HG02642 (cell line): ENCODE data around the gene SUMF1.
A peak's percentile ranks its signal among the peaks of the same experiment; 100 is the strongest.

Source experiments
- ATAC-seq: cut with Tn5 transposase; IDR thresholded peaks from one replicate; pipeline ENCODE4 v1.9.1; 2021; ENCODE audit warnings: mild to moderate bottlenecking; ENCODE audit not compliant: unreplicated experiment, poor library complexity

Gene SUMF1

DNA sequence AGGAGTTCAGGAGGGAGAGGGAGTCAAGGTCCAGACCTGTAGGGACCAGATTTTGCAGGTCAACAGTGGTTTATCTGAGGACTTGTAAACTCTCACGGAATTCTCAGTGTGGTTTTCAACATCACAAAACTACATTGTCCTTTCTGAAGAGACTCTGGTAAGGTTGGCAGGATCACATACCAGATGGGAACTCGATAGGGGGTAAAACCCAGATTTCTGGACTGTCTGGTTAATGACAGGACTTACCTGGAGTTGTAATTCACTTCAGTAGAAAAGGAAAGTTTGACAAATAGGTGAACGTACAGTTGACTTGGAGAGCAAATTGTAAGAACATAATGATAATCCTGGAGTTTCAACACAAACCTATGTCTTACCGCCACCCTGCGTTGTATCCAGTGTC lies 31.4 kb upstream of the SUMF1 start:
- ATAC-seq, result no peak

DNA sequence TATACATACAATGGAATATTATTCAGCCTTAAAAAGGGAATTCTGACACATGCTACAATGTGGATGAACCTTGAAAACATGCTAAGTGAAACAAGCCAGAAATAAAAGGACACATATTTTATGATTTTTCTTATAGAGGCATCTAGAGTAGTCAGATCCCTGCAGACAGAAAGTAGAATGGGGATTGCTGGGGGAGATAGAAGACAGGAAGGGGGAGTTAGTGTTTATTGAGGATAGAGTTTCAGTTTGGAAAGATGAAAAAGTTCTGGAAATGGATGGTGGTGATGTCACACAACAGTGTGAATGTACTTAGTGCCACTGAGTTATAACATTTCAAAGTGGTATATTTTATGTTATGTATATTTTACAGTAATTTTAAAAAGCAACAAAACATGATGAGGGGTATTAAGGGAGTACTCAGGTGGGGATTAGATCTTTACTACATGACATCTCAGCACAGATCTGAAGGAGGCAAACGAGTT lies 30.8 kb upstream of the SUMF1 start:
- ATAC-seq, result no peak

DNA sequence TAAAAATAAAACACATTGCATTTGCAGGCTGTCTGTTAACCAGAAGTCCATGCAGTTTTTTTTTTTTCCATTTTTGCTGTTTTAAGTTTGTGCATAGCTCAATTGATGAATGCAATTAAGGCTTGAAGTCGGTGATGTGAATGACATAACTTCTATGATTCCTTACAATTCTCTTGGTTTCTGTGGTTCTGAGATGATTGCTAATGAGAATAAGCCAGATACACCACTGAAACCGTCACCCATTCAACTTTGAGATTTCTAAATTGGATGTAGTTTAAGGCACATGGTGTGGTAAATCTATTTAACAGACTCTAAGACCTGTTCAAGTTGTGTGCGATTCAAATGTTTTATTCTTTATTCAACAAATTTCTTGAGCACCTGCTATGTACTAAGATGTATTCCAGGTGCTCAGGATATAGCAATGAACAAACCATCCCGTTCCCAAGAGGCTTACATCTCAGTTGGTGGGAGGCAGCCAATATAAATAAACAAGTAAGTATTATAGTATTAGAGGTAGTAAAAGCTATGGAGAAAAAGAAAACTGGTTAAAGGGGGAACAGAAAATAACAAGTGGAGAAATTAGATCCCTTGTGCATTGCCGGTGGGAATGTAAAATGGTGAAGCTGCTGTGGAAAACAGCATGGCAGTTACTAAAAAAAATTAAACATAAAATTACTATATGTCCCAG lies 30.1 kb upstream of the SUMF1 start:
- ATAC-seq, result no peak

DNA sequence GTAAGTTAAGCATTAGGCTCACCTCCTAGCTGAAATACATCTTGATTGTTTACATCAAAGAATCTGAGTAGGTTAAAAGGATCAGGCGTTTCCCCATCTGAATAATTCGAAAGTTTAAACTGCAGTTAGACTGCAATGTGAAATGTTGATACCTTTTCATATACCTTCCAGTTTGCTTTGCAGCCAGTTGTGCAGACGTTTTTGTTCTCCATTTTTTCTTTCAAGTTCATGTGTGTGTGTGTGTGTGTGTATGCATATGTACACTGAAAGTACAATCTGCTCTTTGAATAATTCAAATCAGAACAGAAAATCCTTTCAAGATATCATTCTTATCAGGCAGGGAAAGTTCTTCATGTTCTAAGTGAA lies 29.0 kb upstream of the SUMF1 start:
- no peak for ATAC-seq

DNA sequence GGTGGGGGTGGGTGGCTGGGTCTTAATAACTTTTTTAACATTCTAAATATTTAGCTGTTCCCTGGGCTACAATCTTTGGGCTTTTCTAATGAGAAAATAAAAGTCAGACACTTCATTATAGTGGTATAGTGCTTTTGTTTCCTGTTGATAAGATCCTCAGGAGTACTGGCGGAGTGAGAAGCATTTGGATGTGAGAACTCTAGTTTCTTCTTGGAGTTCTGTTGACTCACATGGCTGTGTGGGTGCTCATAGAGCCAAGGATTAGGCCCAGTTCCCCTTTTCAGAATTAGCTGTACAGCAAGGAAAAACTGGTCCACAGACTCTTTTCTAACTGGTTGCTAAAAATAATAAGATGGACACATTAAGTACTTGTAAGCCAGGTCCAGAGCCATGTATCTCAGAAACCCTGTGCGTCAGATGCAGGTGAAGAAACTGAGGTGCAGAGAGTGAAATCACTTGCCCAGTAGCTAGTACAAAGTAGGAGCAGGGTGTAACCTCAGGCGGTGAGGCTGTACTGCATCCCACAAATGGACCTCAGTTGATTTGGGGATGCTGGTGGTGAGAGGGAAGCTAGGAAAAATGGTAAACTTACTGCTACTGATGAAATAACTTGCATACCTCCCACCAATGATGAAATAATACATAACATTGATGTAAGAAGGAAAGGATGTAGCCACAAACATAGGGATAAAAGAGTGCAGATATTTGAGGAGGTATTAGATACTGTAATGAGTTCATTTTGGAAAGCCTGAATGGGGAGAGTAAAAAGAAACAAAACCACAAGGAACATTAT lies 28.4 kb upstream of the SUMF1 start:
- no peak for ATAC-seq

DNA sequence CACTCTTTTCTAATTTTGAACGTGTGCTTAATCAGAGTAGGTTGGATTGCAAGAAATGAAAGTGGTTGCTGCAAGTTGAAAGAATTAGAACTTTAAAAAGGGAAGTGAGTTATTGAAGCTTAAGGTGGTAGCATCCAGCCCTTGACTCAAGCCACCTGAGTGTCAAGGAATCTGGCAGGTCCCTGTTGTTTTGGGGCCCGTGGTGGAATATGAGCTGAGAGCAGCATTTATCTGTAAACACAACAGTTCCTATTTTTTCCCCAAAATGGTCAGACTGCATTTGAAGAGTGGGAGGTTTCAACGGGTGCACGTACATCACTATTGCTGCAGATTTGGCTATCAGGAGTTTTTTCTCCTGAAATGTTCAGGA lies 27.8 kb upstream of the SUMF1 start:
- peak; percentile 25 for ATAC-seq

DNA sequence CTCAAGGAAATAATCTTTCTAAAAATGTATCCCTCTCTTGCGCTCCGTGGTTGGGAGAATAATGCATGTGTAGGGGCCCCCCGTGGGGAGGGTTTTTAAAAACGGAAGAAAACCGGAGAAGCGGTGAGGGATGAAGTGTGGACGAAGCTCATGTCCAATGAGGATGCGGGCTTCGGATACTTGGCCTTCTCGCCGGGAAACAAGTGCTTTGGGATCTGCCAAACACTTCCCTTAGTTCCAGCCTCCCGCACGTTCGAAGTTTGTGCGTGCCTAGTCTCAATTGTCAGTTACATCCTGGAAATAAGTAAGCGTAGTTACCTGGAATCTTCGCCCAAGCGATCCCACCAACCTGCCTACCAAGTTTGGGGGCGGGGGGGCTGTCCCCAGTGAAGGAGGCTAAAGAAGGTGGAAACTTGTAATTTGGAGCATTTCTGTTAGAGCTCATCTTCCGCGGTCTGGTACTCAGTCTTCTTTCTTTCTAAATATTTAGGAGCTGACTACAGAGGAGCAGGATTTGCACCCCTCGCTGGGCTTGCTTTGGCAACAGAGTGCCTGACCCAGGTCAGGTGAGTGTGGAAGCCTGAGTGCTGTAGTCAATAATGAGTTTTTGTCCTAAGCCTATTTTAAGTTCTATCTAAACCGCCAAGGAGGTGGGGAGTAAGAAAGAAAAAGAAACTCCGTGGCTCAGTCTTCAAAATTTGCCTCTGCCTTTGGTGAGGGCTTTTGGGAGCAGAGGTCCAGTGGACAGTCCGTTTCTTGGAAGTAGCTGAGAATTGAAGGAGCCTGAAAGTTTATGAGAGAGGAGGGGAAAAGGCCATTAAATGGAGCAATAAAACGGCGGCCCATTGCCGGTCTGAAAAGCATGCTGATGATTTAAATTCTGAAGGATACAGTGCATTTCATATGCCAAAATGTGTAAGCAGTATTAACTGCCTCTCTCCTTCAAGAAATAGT lies 27.1 kb upstream of the SUMF1 start:
- ATAC-seq, result no peak

DNA sequence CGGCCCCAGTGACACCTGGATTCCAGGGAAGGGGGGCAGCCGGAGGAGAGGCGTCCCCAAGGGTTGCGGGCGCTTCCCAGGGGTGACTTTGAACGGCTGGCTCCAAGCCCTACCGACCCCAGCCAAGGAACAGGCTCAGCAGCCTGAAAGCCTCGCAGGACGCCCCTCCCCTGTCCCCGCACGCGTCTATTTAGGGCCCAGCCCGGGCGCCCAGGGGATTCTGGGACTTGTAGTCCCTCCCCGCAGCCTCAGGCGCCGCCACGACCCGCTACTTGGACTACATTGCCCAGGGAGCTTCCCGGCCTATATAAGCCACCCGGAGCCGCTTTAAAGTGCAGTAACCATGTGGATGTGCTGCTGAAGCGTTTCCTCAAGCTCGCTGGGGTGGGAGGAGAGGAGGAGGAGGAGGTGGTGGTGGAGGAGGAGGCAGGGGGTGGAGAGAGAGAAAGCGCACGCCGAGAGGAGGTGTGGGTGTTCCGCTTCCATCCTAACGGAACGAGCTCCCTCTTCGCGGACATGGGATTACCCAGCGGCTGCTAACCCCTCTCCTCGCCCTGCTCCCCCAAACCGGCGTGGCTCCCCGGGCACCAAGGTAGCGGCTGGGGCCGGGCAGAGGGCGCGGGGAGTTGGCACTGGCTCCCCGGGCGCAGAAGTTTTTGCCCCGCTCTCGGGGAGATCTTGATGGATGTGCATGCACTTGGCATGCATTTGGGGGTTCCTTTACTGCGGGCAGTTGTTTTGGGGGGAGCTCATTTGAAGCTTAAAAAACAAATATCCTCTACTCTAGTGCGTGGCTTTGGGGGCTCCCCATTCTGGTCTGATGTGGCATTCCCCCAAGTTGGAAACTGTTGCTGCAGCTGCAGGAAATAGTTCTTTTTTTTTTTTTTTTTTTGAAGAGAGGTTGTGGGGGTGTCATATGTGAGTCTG lies 26.2 kb upstream of the SUMF1 start, which contains the start of gene ITPR1:
Gene ITPR1, plus strand, starts transcription at position 335 of the 927 bp plus-strand sequence. CDS start 23,144 bp downstream, outside the sequence.
- peak; percentile 92 for ATAC-seq

DNA sequence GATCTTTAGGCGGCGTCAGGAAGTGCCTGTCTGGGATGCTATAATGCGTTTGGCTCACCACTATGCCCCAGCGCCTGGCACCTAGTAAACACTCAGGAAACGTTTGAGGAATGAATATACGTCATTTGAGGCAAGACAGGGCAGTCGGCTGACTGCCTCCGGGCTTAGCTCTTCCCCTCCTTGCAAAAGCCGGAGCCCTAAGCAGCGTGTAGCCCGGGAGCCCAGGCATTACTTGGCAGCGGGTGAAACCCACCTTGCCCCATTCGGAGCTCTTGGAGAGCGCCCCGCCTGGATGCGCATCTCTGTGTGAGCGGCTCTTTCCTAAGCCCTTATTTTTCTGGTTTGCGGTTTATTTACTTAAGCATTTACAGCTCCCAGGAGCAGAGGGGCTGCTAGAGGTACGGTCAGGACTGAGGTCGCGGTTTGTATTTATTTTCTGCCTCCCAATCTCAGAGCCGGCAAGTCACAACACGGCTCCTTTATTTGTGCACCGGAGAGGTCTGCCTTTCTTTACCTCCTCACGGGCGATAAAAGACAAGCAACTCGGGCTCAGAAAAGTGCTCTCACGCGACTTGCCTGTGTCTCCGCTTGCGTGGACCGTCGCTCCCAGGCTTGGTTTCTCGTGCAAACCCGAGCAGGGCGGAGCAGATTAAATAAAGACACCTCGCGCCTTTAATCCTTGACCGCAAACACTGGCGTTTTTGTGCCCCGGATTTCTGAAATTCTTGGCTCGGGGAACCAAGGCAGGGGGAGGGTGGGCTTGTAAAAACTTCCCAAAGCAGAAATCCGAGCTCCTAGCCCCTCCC lies 25.3 kb upstream of the SUMF1 start:
- ATAC-seq, result peak; percentile 17

DNA sequence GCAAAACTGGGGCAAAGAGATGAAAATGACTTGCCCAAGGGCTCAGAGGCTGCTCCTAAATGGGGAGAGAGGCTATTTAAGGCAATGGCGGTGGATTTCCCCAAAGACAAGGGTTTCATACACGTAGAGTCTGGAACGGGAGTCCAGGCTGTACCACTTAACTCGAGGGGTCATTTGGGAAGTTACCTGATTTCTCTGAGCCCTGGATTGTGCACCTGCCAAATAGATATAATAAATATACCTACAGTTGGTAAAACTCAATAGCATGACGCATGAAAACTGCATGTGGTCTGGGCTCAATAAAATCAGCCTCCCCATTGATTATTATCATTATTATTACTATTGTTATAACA lies 24.8 kb upstream of the SUMF1 start:
- no peak for ATAC-seq

DNA sequence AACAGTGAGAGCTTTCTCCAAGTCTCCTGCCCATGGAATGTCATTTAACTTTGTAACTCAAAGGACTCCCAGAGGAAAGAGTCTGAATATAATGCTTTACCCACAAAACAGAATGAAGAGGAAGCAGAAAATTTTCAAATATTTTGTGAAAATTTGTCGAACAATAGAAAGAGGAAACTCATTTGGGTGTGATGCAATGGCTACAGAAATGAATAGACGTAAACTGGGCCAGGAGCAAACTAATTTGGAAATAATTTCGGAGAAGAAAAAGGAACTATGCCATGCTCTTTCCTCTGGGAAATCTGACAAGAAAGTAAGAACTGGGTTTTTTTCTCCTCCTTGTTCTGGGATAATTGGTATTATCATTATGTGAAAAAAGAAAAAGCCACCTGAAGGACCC lies 11.2 kb upstream of the SUMF1 start:
- ATAC-seq, result no peak

DNA sequence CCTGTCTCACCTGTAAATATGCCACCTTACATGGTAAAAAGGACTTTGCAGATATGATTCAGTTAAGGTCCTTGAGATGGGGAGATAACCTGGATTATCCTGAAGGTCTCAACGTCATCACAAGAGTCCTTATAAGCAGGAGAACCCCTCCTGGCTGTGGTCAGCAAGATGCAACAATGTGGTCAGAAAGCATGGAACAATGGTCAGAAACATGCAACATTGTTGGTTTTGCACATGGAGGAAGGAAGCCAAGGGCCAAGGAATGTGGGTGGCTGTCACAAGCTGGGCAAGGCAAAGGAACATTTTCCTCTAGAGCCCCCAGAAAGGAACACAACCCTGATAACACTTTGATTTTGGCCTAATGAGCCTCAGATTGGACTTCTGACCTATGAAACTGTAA lies 9.4 kb upstream of the SUMF1 start:
- ATAC-seq, result no peak

DNA sequence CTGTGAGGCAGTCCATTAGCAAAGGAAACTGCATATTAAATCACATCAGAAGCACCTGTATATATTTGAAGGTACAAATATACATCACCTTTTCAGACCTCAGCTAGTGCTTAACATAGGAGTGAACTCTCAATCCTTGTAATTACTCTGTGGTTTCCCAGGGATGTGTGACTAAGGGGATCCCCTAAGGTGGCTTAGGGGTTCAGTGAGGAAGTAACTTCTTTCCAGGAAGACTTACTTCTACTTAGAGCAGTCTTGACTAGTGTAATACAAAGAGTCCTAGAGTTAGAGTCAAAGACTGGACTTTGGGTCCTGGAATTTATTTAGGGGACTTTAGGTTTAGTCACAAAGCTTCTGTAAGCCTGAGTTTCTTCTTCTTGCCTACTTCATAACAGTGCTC lies 8.7 kb upstream of the SUMF1 start:
- ATAC-seq, result no peak

DNA sequence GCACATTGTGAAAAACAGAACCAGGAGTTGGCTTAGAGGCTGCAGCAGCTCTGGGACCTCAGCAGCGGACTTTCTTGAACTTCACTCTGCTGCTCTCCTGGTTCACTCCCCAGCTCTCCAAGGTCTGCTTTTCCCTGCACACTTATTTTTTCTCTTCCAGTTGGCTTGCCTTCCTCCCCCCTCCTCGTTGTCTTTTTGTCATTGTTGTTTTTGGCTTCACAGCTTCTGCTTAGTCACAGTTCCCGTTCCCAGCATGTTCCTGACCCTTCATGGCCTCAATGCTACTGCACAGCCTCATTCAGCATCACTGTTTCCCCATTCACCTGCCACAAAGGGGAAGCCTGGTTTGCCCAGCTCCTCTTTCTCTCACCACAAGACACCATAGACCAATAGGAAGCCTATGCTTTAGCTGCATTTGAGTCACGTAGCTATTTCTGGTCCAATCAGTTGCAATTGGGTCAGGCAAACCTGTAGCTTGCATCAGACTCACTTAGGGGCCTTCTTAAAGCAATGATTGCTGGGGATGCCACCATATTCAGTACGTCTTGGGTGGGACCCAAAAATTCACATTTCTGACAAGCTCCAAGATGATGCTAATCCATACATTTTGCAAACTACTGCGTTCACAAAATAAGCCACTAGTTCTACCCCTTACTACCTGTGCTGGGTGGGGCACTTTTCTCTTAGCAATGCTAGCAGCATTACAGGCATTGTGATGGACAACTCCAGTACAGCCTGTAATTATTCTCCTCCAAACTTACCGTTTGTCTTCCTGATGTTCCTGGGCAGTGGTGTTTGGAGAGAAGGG lies 7.8 kb upstream of the SUMF1 start:
- peak; percentile 77 for ATAC-seq

DNA sequence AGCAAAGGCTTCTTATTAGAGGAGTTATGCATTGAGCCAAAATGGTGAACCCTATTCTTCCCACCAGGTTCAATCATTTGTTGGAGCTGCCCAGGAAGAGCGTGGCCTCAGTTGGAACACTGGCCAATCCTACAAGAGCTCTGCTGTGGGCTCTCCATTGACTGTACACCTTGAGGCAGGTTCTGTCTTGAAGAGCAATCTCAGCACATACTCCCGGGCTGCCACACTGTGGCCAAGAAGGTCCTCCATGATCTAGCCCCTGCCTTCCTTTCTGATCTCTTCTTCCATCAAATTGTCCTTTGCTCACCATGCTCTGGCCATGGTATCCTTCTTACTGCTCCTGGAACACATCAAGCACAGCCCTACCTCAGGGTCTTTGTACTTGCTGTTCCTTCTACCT lies 5.7 kb upstream of the SUMF1 start:
- ATAC-seq, result no peak

DNA sequence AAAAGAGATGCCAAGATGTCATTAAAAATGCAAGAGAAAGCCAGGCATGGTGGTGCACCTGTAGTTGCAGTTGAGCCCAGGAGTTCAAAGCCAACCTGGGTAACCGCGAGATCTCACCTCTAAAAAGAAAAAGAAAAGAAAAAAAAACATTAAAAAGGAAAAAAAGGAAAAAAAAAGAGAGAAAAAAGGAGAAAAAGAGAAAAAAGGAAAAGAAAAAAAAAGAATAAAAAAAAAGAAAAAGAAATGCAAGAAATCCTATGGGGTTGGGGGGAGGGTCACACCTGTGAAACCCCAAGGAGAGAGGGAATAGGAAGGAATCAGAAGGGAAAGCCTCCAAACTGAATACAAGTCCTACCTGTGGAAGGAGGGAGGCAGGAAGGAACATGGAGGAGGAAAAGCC lies 5.2 kb upstream of the SUMF1 start:
- no peak for ATAC-seq

DNA sequence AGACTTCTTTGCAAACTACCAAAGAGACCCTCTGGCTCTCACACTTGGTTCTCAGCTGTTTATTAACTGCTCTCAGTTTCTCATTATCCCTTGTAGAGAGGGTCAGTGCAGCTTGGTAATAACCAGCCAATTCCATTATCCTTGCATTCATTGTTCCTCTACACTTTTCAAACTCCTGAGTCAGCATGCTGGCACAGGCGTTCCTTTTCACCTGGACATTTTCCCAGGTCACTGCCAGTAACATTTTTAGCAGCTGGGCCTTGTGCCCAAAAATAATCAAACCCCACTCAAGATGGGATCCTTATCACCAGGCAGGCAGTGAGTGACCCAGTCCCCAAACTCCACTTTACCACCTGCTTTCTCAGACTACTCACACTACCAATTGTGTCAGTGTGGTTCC lies 4.8 kb upstream of the SUMF1 start:
- no peak for ATAC-seq

DNA sequence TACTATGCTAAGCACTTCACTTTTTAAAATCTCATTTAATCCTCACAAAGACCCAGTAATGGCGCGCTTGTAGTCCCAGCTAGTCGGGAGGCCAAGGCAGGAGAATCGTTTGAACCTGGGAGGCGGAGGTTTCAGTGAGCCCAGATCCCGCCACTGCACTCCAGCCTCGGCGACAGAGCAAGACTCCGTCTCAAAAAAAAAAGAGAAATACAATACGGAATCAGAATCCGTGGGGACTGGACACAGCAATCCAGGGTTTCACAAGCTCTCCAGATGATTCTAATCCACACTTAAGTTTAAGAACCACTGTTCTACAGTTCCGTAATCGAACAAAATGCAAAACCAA lies 426 bp upstream of the SUMF1 start:
- no peak for ATAC-seq
